B cell (primary cell): Measurements from ENCODE around the gene PTPRM.

ENCODE experiments used
- CTCF ChIP-seq: fragments of 200-600 bp; IDR thresholded peaks from one replicate; pipeline ENCODE4 v1.8.0; 2022; ENCODE audit warnings: antibody characterized with exemption, mild to moderate bottlenecking
- EZH2 ChIP-seq: IDR thresholded peaks from 2 replicates; pipeline ENCODE4 v1.6.1; 2012; ENCODE audit warnings: borderline replicate concordance, low read depth, mild to moderate bottlenecking, moderate library complexity, low read length; ENCODE audit not compliant: insufficient read depth, poor library complexity, severe bottlenecking

- TF ChIP-seq CTCF (no peak), EZH2 (no peak)
Measured at GRCh38 chr18:7786569-7786968, 219.5 kb downstream of the PTPRM start.
